GM19351 (cell line): Measurements from ENCODE around the gene MAPT.

Experiments
- ATAC-seq: cut with Tn5 transposase; IDR thresholded peaks from one replicate; pipeline ENCODE4 v1.9.1; 2021; ENCODE audit warnings: mild to moderate bottlenecking, moderate library complexity; ENCODE audit not compliant: unreplicated experiment

MAPT gene

DNA sequence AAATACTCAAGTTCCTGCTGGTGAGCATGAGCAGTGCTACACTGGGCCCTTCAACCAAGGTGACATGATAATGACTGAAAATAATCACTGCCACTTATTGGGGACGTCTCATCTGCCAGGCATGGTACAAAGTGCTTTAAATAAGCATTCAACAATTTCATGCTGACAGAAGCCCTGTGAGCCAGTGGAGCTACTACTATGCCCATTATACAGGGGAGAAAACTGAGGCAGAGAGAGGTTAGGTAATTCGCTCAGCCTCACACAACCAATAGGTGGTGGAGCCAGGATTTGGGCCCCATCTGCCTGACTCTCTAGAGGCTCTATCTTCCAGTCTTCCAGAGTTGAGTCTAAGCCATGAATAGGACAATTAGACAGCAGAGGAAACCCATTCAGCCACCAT lies 74.4 kb downstream of the MAPT start:
- no peak for ATAC-seq

DNA sequence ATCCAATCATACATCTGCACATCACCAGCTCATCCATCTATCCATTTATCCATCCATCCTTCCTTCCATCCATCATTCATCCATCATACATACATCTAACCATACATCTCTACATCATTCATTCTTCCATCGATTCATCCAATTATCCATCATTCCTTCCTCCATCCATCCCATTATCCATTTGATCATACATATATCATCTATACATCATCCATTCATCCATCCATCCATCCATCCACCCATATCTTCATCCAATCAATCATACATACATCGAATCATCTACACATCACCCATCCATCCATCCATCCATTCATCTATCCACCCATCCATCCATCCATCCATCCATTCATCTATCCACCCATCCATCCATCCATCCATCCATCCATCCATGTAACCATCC lies 75.4 kb downstream of the MAPT start:
- ATAC-seq, result no peak

DNA sequence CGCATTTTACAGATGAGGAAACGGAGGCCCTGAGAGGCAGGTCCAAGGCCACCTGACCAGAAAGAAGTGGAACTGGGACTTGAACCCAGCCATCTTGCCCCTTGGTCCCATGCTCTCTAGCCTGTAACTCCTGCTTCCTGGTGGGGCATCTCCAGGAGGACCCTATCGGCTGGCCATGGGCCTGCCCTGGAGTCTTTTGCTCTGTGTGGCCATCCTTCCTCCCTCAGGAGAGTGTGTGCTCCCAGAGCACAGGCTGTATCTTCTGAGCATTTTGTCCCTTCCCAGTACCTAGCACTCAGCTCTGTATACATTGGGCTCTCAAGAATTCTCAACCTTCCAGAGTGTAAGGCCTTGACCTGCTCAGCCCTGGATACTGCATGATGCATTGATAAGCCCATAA lies 76.3 kb downstream of the MAPT start:
- ATAC-seq, result no peak

DNA sequence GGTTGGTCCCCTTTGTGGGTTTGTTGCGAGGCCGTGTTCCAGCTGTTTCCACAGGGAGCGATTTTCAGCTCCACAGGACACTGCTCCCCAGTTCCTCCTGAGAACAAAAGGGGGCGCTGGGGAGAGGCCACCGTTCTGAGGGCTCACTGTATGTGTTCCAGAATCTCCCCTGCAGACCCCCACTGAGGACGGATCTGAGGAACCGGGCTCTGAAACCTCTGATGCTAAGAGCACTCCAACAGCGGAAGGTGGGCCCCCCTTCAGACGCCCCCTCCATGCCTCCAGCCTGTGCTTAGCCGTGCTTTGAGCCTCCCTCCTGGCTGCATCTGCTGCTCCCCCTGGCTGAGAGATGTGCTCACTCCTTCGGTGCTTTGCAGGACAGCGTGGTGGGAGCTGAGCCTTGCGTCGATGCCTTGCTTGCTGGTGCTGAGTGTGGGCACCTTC lies 77.4 kb downstream of the MAPT start:
- no peak for ATAC-seq

DNA sequence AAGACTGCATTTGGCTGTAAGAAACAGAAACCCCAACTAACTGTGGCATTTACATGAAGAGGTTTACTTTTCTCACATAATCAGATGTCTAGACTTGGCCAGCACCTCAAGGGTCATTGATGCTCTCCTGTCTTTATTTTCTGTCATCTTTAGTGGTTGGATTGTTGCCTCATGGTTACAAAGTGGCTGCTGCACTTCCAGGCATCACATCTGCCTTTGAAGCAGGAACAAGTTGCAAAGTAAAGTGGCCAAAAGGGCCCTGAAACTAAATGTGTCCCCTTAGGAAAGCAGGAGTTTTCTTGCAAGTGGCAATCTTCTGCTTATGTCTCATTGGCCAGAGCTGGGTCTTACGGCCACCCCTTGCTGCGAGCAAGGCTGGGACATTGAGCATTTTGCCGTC lies 78.2 kb downstream of the MAPT start:
- no peak for ATAC-seq

DNA sequence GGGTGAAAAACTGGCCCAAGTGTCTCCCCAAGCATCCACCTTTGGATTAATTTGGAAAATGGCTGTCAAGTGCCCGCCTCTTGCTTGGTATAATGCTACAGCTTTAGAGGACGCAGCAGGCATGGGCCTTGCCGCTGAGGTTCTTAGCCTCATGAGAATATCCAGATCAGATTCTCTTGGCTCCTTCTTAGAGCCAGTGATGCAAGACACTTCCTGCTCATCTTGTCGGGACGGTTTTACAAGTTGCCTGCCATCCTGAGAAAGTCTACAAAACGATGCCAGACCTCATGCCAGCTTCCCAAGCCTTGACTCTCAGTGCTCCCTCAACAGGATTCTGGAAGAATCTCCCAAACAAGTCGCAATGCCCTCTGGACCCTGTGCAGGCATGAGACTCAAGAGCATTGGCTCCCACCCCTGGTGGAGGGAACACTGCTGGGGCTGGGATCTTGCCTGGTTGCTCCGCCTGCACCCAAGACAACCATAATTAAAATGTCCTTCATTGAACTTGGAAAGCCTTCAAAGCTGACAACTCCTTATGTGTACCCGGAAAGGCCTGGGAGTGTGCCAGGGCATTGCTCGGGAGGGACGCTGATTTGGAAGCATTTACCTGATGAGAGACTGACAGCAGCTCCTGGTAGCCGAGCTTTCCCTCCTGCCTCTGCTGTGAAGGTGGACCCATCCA lies 78.9 kb downstream of the MAPT start:
- no peak for ATAC-seq

DNA sequence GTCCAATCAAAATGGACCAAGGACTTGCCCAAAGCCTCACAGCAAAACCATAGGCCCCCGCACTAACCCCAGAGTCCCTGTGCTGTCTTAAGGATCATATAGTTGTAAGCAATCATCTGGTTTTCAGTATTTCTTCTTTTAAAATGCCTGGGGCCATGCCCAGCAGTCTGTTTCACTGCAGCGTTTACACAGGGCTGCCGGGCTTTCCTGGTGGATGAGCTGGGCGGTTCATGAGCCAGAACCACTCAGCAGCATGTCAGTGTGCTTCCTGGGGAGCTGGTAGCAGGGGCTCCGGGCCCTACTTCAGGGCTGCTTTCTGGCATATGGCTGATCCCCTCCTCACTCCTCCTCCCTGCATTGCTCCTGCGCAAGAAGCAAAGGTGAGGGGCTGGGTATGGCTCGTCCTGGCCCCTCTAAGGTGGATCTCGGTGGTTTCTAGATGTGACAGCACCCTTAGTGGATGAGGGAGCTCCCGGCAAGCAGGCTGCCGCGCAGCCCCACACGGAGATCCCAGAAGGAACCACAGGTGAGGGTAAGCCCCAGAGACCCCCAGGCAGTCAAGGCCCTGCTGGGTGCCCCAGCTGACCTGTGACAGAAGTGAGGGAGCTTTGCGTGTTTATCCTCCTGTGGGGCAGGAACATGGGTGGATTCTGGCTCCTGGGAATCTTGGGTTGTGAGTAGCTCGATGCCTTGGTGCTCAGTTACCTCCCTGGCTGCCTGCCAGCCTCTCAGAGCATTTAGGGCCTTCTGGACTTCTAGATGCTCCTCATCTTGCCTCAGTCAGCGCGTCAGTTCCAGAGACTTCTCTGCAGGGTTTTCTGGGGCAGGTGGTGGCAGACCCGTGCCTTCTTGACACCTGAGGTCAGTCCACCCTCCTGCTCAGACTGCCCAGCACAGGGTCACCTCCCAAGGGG lies 79.8 kb downstream of the MAPT start:
- ATAC-seq, result no peak

DNA sequence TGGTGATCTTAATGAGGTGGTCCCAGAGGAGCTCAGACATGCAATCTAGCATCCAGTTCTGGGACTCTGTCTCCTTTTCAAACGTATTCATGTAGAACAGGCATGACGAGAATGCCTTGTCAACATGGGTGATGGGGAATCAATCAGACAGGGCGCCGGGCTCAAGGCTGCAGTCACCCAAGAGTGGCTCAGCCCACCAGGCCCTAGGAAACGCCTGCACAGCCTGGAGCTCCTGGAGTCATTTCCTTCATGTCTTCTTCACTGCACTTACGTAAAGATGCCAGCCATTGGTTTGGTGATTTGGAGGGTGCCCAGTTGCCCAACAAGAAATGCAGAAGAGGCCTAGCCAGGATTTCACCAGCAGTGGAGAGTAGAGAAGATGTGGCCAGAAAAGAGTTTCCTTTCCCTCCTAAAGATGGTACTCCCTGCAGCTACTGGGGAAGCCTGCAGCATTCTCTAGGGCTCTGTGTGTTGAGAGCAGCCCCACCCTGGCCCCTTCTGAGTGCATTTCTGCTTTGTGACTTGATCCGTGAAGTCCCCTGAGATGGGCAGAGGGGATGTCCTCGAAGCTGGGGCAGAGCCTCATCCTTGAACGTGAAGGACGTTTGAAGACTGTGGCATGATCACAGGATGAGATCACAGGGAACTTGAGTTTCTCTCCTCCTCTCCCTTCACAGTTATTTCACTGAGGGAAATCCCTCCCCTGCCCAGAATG lies 80.7 kb downstream of the MAPT start:
- no peak for ATAC-seq

DNA sequence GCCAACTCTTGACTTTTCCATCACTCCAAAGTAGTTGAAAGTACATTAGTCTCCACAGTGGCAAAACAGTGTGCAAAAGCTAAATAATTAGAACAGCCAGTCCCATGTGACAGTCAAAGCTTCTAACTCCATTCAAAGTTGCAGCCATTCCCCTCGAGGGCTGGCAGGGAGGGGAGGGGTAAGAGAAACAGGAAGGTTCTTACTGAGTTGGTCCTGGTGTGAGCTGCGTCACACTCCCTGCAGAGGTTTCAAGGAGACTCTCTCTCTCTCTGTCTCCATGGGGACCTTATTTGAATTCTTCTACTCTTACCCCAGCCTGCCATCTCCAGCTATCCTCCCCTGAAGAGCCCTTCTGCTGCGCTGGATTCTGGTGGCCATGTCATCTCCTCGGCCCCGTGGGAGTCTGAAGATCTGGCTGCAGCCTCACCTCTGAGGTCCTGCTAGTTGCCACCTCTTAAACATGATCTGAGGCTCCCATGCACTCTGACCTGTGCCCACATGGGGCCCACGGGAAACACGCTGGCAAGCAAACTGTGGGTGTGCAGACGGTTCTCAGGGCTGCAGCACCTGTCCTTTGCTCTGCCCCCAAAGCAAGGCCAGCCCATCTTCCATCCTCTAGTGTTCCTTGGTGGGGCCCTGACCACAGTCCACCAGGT lies 81.4 kb downstream of the MAPT start:
- ATAC-seq, result no peak

DNA sequence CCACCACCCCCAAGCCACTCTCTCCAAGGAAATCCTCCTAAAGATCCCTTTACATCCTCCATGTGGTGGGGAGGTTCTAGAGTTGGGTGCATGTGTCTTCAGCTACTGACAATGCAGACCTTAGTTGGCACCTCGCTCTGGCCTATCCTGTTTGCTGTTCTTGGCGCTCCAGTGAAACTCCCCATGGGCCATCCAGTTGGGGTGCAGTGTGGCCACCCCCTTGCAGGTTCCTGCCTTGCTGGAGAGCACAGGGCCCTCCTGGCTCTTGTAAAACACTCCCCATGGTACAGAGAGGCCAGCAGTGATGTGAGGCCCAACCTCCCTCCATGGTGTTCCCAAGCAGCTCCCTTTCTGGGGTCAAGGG lies 82.0 kb downstream of the MAPT start:
- ATAC-seq, result no peak

DNA sequence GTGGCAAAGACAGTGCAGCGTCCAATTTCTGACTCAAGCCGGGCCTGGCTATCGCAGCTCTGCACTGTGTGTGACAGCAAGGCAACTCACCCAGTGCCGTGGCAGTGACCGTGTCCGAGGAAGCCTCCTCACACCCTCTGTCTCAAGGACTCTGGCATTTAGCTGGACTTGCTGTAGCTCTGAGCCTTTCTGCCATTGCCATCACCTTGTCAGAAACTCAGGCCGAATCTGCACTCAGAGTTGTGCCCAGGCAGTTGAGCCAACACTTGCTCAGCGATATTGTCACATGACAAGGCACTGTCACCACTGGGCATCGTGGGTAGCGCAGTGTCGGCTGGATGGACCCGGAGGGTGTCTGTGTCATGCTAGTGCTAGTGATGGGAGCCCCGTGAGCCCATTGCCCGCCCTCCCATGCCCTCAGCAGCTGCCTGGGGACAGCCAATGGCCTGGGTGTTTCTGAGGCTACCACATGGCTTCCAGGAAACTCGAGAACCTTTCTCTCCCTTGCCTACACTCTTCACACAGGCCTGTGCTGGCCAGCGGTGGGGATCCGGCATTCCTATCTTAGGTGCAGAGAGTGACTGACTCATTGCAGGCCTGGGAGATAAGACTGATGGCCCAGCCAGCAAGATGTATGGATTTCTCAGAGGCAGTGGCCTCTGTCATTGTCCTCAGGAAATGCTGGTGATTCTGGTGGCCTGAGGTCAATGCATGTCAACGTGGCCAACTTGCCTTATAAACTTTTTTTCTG lies 82.6 kb downstream of the MAPT start:
- no peak for ATAC-seq

DNA sequence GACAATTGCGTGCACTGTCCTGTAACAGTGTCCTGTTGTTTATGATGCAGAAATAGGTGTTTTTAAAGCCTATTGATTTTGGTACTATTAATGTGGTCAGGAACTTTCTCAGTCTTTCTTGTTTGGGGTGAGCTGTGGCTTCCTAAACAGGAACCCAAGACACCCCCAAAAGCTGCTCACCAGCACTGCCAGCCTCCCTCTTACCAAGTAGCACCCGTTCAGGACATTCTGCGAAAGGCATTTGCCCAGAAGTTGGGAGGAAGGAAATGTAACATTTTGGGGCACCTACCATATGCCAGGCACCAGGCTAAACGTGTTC lies 83.1 kb downstream of the MAPT start:
- no peak for ATAC-seq

DNA sequence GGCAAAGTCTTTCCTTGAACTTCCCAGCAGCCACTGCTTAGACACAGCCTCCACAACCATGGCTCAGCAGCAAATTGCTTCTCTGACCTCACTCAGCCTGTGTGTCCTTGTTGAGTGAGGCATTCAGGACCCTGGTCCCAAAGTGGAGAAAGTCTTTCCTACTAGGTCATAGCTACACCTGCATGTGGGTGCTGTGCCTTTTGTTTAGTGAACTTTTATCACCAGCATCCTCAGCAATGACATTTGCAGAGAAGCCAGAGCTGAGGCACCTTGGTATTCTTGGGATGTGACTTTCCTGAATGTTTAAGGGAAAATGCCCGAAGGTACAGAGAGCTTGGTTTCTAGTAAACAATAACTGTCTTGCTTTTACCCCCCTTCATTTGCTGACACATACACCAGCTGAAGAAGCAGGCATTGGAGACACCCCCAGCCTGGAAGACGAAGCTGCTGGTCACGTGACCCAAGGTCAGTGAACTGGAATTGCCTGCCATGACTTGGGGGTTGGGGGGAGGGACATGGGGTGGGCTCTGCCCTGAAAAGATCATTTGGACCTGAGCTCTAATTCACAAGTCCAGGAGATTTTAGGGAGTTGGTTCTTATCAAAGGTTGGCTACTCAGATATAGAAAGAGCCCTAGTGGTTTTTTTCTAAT lies 83.7 kb downstream of the MAPT start:
- no peak for ATAC-seq

DNA sequence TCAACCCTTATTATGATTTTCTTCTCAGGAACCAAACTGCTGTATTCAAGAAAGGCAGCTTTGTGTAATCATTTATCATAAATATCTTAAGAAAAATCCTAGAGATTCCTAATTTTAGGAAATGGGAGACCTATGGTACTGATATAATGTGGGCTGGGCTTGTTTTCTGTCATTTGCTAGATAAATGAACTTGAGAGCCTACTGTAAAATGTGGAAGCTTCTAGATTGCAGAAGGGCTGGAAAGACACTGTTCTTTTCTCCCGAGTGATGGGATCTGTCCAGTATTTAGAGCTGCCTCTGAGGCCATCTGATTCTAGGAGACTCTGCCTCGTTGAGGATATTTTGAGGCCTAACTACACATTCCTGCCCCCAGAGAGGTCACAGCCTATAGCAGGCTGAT lies 84.8 kb downstream of the MAPT start:
- no peak for ATAC-seq

DNA sequence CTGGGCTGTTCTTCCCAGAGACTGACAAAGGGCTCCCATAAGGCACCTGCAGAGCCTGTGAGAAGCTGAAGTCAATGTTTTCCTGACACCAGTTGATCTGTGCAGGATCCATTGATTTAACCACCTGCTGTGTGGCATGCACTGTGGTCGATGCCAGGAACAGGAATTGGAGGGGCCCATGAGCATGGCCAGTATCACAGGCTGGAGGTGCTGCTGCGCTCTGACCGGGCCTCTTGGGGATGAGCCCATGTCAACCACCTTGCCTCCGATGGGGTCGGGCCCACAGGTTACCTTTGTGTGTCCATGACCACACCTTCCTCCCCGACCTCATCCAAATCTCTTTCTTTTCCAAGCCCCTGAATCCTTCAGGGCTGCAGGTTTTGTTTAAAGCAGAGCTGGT lies 86.5 kb downstream of the MAPT start:
- ATAC-seq, result no peak

DNA sequence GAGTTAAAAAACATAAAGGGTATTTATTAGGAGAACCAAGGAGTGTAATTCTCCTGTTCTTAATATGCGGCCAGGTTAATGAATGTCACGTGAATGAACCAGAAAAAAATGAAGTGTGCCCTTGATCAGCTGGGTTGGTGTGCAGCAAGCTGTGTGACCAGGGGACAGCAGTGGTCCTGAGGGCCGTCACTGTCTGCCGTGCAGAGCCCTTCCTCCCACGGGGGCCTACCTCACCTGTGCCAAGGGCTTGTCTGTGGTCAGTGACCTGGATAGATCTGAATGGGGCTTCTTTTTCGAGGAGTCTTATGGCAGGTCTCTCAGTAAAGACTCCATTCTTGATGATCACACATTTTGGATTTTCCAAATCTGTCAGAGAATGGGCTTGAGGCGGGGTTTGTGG lies 87.0 kb downstream of the MAPT start:
- no peak for ATAC-seq

DNA sequence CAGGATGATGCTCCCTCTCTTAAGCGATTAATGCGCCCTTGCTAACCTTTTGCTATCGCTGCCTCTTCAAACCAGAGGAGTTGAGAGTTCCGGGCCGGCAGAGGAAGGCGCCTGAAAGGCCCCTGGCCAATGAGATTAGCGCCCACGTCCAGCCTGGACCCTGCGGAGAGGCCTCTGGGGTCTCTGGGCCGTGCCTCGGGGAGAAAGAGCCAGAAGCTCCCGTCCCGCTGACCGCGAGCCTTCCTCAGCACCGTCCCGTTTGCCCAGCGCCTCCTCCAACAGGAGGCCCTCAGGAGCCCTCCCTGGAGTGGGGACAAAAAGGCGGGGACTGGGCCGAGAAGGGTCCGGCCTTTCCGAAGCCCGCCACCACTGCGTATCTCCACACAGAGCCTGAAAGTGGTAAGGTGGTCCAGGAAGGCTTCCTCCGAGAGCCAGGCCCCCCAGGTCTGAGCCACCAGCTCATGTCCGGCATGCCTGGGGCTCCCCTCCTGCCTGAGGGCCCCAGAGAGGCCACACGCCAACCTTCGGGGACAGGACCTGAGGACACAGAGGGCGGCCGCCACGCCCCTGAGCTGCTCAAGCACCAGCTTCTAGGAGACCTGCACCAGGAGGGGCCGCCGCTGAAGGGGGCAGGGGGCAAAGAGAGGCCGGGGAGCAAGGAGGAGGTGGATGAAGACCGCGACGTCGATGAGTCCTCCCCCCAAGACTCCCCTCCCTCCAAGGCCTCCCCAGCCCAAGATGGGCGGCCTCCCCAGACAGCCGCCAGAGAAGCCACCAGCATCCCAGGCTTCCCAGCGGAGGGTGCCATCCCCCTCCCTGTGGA lies 88.6 kb downstream of the MAPT start:
- ATAC-seq, result no peak

DNA sequence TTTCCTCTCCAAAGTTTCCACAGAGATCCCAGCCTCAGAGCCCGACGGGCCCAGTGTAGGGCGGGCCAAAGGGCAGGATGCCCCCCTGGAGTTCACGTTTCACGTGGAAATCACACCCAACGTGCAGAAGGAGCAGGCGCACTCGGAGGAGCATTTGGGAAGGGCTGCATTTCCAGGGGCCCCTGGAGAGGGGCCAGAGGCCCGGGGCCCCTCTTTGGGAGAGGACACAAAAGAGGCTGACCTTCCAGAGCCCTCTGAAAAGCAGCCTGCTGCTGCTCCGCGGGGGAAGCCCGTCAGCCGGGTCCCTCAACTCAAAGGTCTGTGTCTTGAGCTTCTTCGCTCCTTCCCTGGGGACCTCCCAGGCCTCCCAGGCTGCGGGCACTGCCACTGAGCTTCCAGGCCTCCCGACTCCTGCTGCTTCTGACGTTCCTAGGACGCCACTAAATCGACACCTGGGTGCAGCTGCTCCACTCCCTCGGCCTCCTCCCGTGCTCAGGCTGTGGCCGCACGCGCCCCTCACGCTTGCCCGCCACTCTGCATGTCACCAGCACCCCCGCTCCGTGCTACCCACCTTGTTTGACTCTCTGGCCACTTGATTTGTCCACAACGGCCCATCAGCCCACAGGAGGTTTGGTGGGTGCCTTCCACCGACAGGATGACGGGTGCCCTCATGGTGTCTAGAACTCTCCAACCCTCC lies 89.4 kb downstream of the MAPT start:
- no peak for ATAC-seq

DNA sequence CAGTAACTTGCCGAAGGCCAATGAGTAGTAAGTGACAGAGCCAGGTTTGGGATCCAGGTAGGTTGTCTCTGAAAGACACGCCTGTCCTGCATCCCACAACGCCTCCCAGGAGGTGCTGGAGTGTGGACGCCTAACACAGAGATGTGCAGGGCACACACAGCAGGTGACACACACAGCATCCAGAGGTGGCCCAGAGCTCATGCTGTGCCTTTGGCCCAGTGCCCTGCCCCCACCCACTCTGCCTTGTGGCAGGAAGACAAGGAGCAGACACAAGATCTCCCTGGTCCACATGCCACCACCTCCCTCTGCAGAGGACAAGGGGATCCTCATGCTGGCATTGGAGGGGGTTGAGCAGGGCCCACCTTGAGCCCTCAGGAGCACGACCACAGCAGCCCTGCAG lies 90.0 kb downstream of the MAPT start:
- no peak for ATAC-seq
